22Rv1 (cell line): Measurements from ENCODE around the gene P4HA2.

Experiments
- H3K27ac ChIP-seq: fragments of 450-650 bp; 2 replicates; pipeline ENCODE4 v1.5.1; 2017
- CTCF ChIP-seq: fragments of 450-650 bp; IDR thresholded peaks from 2 replicates; pipeline ENCODE4 v1.5.1; 2017; ENCODE audit warnings: mild to moderate bottlenecking
- ZFX ChIP-seq: fragments of 450-650 bp; IDR thresholded peaks from 2 replicates; pipeline ENCODE4 v1.6.1; 2017; ENCODE audit warnings: antibody characterized with exemption, borderline replicate concordance

P4HA2 gene

GRCh38 chr5:132267166-132267739 is 39.6 kb upstream of the P4HA2 start:
- TF ChIP-seq ZFX (no peak), CTCF (no peak)

GRCh38 chr5:132266836-132267160 is 39.1 kb upstream of the P4HA2 start:
- no peak overlapping the region for H3K27ac ChIP-seq
- TF ChIP-seq CTCF = no peak
- no peak for TF ChIP-seq ZFX

More at GRCh38 chr5:132267166-132267739, 39.6 kb upstream of the P4HA2 start:
- H3K27ac ChIP-seq = no peak overlapping the region

GRCh38 chr5:132266031-132266835 is 38.6 kb upstream of the P4HA2 start:
- no peak overlapping the region for H3K27ac ChIP-seq
- TF ChIP-seq CTCF (no peak), ZFX (no peak)

- H3K27ac ChIP-seq = no peak overlapping the region
- no peak for TF ChIP-seq CTCF
- no peak for TF ChIP-seq ZFX
Observed at GRCh38 chr5:132265336-132266030, 37.8 kb upstream of the P4HA2 start.

- TF ChIP-seq ZFX (no peak), CTCF (no peak)
- H3K27ac ChIP-seq = no peak overlapping the region
Observed at GRCh38 chr5:132264546-132265335, 37.1 kb upstream of the P4HA2 start.

GRCh38 chr5:132263548-132264261 is 36.1 kb upstream of the P4HA2 start:
- TF ChIP-seq ZFX = no peak
- TF ChIP-seq CTCF = no peak
- no peak overlapping the region for H3K27ac ChIP-seq
